Middle frontal gyrus (tissue), 1 donor: ENCODE measurements around the gene NR4A2.

Experiments
- DNase-seq: peaks from one replicate; pipeline ENCODE4 v3.0.0-alpha.2; 2015; ENCODE audit warnings: low spot score; ENCODE audit errors: extremely low spot score

NR4A2 gene

GRCh38 chr2:156332534-156333273 lies at the start of gene NR4A2:
NR4A2 (minus strand) TSS chr2:156332721; CDS start chr2:156330186, 2,535 bp downstream.
- peak; percentile 83 for DNase-seq

GRCh38 chr2:156380117-156380645 lies 47.7 kb upstream of the NR4A2 start:
- no peak for DNase-seq

- DNase-seq: no peak
These were observed 47.2 kb upstream of the NR4A2 start for GRCh38 chr2:156379714-156380113.

GRCh38 chr2:156379071-156379470 lies 46.5 kb upstream of the NR4A2 start:
- no peak for DNase-seq

- no peak for DNase-seq
These were observed 34.2 kb upstream of the NR4A2 start for GRCh38 chr2:156366753-156367152.

GRCh38 chr2:156363141-156363540 lies 30.6 kb upstream of the NR4A2 start:
- DNase-seq: no peak

- DNase-seq: no peak
These were observed 23.7 kb upstream of the NR4A2 start for GRCh38 chr2:156356014-156356754.

GRCh38 chr2:156352911-156353310 lies 20.4 kb upstream of the NR4A2 start:
- no peak for DNase-seq

- no peak for DNase-seq
These were observed 18.0 kb upstream of the NR4A2 start for GRCh38 chr2:156350374-156351142.

GRCh38 chr2:156349605-156350004 lies 17.1 kb upstream of the NR4A2 start:
- DNase-seq: no peak

- DNase-seq: no peak
These were observed 16.6 kb upstream of the NR4A2 start for GRCh38 chr2:156349161-156349560.

GRCh38 chr2:156347431-156347830 lies 14.9 kb upstream of the NR4A2 start:
- no peak for DNase-seq

- no peak for DNase-seq
These were observed 14.2 kb upstream of the NR4A2 start for GRCh38 chr2:156346731-156347130.

GRCh38 chr2:156345582-156345981 lies 13.1 kb upstream of the NR4A2 start:
- DNase-seq: no peak

GRCh38 chr2:156343940-156344301 lies 11.4 kb upstream of the NR4A2 start:
- DNase-seq: no peak

GRCh38 chr2:156343096-156343939 lies 10.8 kb upstream of the NR4A2 start:
- no peak for DNase-seq

GRCh38 chr2:156342254-156343095 lies 10.0 kb upstream of the NR4A2 start:
- DNase-seq: peak; percentile 86

GRCh38 chr2:156341452-156342253 lies 9.1 kb upstream of the NR4A2 start:
- peak; percentile 72 for DNase-seq

- no peak for DNase-seq
These were observed 8.4 kb upstream of the NR4A2 start for GRCh38 chr2:156340804-156341451.
